ENCODE data around the gene SFRP5.

DNA sequence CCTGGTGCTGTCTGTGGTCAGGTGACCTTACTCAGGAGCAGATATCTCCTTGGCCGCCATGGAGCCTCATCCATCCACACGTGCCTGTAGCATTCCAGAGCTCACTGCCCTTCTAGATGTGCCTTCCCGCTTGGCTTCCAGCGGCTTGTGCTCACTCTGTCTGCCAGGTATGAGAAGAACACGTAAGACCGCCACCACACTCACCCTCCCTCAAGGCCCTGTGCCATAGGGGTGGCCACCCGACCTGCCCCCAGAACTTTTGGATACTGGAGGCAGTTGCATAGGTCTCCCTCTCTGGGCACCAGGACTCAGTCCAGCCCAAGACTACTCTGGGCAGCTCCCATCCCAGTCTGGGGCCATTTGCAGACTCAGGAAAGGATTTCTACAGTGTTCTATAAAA is 54.2 kb downstream of the SFRP5 start:
- no peak for TF ChIP-seq CTCF (IDR thresholded peaks at IDR 0.05; ENCODE audit: insufficient read depth, low read depth, low read length)
- no peak for TF ChIP-seq EZH2 (IDR thresholded peaks at IDR 0.05; ENCODE audit: insufficient read depth, low read length)

Measured in astrocyte (in vitro differentiated cells and primary cell).